Measurements from ENCODE around the gene PTER.

PTER gene

DNA sequence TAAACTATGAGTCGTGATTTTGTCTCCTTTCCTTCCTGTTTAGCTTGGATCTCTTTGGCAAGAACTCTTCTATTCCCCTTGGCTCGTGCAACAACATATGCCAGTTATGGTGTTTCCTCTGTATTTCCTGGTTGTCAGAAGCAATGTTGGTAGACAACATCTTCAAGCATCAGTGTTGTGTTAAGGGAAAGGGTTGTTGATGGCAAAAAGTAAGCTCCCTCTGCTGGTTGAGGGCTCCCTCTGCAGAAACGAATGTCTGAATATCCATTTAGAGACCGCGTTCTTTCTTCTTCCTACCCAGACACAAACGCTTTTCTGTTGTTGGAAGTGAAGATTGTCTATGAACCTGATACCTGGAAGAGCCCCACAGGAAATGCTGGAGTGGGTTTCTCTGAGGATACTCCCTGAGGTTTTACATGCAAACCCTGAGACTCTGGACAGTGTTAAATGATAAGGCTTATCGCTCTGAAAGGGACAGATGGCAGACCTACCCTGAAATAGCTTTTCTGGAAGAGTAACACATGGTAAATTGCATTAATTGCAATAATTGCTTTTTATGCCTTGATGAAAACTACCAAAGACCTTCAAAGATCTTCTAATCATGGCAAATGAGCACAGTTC, 108.4 kb downstream of the PTER start:
- peak; percentile 74 for DNase-seq

GRCh38 chr10:16547973-16548372, 111.2 kb downstream of the PTER start:
- no peak for DNase-seq

- no peak for DNase-seq
These were observed 122.5 kb downstream of the PTER start for GRCh38 chr10:16559236-16559773.

DNA sequence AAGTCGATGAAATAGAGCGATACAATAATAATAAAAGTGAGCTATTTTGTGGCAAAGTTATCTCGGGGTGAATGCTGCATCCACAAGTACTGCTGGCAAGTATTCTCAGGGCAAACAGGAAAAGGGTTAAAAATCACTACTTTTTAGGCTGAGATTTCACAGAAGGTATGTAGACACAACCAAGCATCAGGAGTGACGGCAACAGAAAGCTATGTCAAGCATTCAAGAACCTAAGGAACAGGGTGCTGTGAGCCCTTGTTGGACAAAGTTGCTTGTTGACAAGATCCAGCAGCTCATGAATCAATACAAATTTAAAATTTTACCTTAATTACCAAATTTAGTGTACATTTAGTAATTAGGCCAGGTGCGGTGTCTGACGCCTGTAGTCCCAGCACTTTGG, 126.1 kb downstream of the PTER start:
- no peak for DNase-seq

Data from hematopoietic multipotent progenitor cell treated with erythropoietin and hydrocortisone succinate and interleukin-3 and kit ligand, for 6 days (in vitro differentiated cells).